GM18870 (cell line): ENCODE results near the gene SSC5D.

Experiments used
- ATAC-seq: cut with Tn5 transposase; IDR thresholded peaks from one replicate; pipeline ENCODE4 v1.9.1; 2021; ENCODE audit warnings: moderate library complexity; ENCODE audit not compliant: unreplicated experiment

Gene SSC5D

GRCh38 chr19:55454787-55455243 lies 33.4 kb upstream of the SSC5D start:
- ATAC-seq: no peak

GRCh38 chr19:55455576-55456235 lies 32.5 kb upstream of the SSC5D start:
- ATAC-seq: no peak

- ATAC-seq: no peak
Measured at GRCh38 chr19:55456347-55456746, 31.9 kb upstream of the SSC5D start.

- ATAC-seq: no peak
Measured at GRCh38 chr19:55457683-55458457, 30.4 kb upstream of the SSC5D start.

GRCh38 chr19:55459551-55459949 lies 28.7 kb upstream of the SSC5D start:
- no peak for ATAC-seq

GRCh38 chr19:55459950-55460657 lies 28.1 kb upstream of the SSC5D start:
- no peak for ATAC-seq

- no peak for ATAC-seq
Measured at GRCh38 chr19:55460670-55461258, 27.5 kb upstream of the SSC5D start.

- ATAC-seq: peak; percentile 91
Measured at GRCh38 chr19:55461259-55461973, 26.8 kb upstream of the SSC5D start, which contains the start of gene ISOC2. Gene ISOC2, minus strand, starts transcription at chr19:55461642. Its CDS starts 5,156 bp downstream, at chr19:55456486.

GRCh38 chr19:55461974-55462626 lies 26.1 kb upstream of the SSC5D start:
- no peak for ATAC-seq

- ATAC-seq: no peak
Measured at GRCh38 chr19:55462722-55463121, 25.5 kb upstream of the SSC5D start.

- ATAC-seq: no peak
Measured at GRCh38 chr19:55463583-55464031, 24.6 kb upstream of the SSC5D start.

- no peak for ATAC-seq
Measured at GRCh38 chr19:55464039-55464661, 24.1 kb upstream of the SSC5D start.

- ATAC-seq: no peak
Measured at GRCh38 chr19:55464662-55465054, 23.6 kb upstream of the SSC5D start, which contains the start of gene C19orf85. Gene C19orf85, minus strand, starts transcription at chr19:55464751. Its CDS starts 197 bp downstream, at chr19:55464554.

- no peak for ATAC-seq
Measured at GRCh38 chr19:55465460-55466240, 22.6 kb upstream of the SSC5D start.

- no peak for ATAC-seq
Measured at GRCh38 chr19:55466241-55466614, 22.0 kb upstream of the SSC5D start.

GRCh38 chr19:55467236-55468053 lies 20.8 kb upstream of the SSC5D start:
- ATAC-seq: no peak

- ATAC-seq: no peak
Measured at GRCh38 chr19:55468054-55468393, 20.2 kb upstream of the SSC5D start.

- no peak for ATAC-seq
Measured at GRCh38 chr19:55471266-55471665, 17.0 kb upstream of the SSC5D start.
